ENCODE data around the gene TAF4. TPM values are rescaled to one million over a fixed set of nuclear protein-coding genes. Genes with fewer than 3 reads are reported as not detected.

The TAF4 gene
- polyA plus RNA-seq, 3 donors = 18.0 to 20.1 (median 18.3) TPM

DNA sequence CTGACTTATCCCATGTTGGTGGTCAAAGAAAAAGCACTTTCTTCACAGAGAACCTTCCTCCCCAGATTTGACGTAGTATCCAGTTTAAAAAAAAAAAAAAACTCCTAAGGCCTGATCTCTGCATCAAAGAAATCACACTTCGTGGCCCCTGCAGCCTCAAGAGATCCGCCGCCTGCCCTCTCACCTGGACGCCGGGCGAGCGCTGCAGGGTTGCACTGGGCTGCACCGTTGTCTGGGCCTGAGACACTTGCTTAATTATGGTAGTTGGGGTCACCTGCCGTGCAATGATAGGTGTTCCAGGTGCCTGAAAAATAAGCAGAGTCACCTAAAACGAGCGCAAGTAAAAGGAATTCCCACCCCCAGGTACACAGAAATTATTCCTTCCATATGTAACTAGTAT, 53.0 kb downstream of the TAF4 start:
- no peak for DNase-seq (ENCODE audit: extremely low read depth in 1 of 11, low read depth in 9 of 11, low spot score in 4 of 11)

DNA sequence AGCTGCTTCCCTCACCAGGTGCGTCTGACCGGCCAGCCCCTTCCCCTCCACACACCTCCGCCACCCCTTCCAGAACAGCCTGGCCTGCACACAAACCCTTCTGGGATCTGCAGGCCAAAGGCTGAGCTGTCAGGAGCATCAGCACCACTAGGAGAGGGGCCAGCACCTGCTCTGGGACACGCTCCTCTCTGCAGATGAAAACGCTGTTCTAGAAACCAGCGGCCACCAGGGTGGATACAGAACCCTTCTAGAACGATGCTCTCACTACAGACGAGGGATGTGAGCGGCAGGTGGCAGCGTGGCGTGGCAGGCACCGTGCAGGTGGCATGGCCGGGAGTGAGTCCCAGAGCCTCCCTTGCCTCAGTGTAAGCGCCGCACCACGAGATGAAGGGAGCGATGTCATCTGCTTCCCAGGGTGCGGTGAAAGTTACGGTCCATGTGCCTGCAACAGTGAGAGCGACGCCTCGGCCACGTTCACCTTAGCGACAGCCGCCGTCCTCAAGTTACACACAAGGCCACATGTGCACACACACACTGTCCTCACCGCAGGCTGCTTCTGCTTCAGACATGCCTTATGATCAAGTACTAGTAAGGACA, 53.6 kb downstream of the TAF4 start:
- no peak for DNase-seq (ENCODE audit: extremely low read depth in 1 of 11, low read depth in 9 of 11, low spot score in 4 of 11)

DNA sequence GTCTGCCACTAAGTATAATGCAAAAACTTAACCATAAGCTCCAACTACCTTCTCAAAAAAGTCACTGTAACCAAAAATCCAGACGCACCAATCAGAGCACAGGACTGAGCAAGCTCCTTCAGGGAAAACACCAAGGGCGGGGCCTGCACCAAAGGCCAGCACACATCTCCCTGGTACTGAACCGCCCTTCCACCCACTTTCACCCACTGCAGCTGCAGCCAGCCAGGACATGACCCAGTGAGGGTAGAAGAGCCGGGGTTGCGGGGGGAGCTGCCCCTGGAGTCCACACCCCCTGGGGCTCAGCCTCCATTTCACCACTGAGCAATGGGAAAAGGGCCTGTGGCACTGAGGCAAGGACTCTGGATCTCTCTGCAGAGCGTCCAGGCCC, 54.3 kb downstream of the TAF4 start:
- no peak for DNase-seq (ENCODE audit: extremely low read depth in 1 of 11, low read depth in 9 of 11, low spot score in 4 of 11)

DNA sequence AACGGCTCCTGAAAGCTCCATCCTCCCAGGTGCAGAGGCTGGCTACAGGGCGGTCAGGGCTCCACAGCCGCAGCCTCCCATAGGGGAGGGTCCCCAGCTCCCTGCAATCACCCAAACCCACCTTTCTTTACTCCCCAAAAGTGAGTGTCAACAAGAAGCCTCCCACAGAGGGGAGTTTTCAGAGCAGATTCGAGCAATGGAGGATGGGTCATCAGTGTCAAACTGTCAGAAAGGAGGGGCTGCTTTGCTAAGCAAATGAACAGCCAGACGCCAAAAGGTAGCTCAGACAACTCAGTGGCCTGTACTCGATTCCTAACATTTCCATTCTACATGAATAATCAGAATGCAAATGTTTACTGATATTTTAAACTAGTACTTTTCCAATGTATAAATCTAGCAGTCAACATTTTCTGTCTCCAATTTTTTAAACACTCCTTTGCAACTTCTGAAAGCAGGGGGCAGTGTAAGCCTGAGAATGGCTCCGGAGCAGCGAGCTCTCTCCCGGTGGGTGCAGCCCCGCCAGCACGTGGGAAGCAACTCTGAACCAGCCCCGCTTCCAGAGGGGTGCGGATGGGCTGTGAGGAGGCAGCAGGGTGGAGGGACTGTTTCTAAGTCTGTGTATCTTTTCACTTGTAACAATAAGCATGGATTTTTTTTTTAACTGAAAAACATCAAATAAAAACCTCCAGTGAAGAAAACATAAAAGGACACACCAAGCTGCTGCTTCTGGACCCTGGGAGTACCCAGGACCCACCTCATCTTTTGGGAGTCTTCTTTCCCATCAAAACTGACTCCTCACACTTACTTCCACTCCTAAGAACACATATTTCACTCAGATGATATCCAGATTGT, 54.9 kb downstream of the TAF4 start:
- peak in 2 of 11 donors; percentile 31 to 36 for DNase-seq (ENCODE audit: extremely low read depth in 1 of 11, low read depth in 9 of 11, low spot score in 4 of 11)

DNA sequence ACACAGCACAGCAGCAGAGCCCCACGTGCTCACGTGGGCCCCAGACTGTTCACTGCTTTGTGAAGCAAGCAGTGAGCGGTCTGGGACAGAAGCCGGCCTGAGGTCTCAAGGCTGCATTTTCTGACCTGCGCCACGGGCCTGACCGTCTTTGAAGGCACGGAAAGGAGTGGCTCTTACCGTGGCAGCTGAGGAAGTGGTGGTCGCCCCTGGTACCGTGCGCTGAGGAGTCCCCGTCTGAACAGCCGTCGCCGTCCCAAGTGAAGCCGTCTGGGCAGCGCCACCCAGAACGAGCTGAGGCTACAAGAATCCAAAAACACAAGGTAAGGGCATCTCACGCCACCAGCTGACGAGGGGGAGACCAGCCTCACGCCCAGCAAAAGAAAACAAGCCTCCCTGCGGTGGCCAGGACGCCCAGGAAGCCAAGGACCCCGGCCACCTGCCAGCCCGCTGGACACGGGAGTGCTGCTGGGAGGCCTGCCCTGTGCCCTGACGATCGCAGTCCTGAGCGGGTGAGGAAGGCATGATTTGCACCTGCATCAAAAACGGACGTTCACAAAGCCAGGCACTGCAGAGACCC, 55.7 kb downstream of the TAF4 start:
- no peak for DNase-seq (ENCODE audit: extremely low read depth in 1 of 11, low read depth in 9 of 11, low spot score in 4 of 11)

DNA sequence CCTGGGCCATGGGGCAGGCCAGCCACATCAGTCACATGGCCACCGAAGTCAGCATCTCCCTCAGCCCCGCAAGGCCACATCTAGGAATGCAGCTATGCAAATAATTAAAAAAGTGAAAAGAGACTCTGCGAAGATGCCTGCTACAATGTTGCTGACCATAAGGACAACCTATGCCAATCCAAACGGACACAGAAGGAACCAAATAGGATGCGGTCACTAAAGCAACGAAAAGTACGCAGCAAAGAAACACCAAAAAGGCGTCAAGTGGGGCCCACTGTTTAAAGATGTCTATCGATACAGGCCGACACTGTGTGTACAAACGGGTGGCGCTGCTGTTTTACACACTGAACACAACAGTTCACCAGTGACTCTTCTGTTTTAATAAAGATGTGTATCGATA, 56.4 kb downstream of the TAF4 start:
- DNase-seq (ENCODE audit: extremely low read depth in 1 of 11, low read depth in 9 of 11, low spot score in 4 of 11) = no peak

DNA sequence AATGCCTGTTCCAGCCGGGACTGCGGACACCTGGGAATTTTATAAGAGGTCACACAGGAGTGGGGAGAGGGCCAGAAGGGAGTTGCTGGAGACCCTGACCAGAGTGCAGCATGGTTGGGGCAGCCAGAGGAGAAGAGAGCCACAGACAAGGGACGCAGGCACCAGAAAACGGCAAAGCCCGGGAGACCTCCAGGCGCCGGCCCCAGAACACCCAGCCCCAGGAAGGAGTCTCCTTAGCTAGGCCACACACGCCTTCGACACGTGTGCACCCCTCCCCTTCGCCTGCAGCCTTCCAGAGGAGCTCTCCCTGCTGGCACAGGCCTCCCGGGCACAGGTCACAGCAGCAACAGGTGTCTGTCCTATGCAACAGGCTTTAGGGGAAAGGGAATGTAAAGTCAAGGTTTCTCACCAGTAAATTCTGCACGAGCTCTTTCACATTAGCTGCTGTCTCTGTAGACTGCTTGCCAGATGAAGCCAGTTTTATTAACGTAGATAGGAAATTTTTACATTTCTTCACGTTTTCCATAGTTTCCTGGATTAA, 57.0 kb downstream of the TAF4 start:
- no peak for DNase-seq (ENCODE audit: extremely low read depth in 1 of 11, low read depth in 9 of 11, low spot score in 4 of 11)

DNA sequence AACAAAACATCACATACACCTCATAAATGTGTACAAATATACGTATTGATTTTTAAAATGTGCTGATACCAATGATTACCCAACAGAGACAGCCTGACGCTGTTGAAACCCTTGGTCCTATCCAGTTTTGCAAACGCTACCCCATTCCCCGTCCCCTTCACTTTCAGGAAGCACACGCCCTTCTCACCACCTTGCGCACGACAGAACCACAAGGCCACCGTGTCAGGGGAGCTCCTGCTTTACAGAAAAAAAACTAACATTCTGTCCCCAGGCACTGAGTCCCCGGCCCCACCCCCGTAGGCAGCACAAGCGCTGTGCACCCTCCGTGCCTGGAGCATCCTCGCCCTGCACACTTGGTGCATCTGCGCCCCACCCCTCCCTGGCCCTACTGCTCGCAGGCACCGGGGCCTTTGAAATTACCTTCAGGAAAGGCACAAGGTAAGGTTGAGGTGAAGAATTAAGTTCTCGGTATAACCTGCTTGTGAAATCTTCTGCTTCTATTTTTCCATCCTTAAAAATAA, 58.5 kb downstream of the TAF4 start:
- DNase-seq (ENCODE audit: extremely low read depth in 1 of 11, low read depth in 9 of 11, low spot score in 4 of 11) = no peak

DNA sequence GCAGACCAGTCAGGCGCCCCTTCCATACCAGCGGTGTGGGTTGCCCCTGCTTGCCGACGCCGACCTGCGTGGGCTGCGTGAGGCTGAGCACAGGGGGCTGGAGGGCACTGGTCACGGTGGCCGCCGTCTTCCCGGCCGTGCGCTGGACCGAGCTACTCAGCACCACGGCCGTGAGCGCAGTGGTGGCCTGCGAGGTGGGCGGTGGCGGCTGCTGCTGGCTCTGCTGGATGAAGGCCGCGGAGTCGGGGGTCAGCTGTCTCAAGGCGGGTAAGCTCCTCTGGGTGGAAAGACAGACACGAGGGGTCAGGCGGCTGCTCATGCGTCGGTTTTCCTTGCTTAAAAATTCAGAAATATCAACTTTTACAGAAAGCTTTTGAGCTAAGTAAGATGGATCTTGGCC, 59.2 kb downstream of the TAF4 start:
- DNase-seq (ENCODE audit: extremely low read depth in 1 of 11, low read depth in 9 of 11, low spot score in 4 of 11) = no peak

DNA sequence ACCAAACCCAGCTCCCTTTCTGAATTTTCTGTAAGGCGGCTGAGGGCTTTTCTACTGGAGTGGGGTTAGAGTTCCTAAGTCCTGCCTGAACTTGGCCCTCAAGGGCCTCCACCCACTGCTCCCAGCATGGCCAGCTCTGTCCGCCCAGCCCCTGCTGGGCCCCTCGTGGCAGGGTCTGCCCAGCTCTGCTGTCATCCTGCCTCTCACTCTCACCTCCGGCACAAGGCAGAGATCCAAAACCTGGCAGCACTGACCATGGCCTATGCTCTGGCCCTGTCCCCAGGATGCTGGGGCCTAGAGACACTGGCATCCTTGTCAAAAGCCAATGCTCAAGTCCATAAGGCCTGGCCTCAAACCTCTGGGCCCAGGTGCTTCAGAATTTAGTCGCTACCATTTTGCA, 61.1 kb downstream of the TAF4 start:
- no peak for DNase-seq (ENCODE audit: extremely low read depth in 1 of 11, low read depth in 9 of 11, low spot score in 4 of 11)

DNA sequence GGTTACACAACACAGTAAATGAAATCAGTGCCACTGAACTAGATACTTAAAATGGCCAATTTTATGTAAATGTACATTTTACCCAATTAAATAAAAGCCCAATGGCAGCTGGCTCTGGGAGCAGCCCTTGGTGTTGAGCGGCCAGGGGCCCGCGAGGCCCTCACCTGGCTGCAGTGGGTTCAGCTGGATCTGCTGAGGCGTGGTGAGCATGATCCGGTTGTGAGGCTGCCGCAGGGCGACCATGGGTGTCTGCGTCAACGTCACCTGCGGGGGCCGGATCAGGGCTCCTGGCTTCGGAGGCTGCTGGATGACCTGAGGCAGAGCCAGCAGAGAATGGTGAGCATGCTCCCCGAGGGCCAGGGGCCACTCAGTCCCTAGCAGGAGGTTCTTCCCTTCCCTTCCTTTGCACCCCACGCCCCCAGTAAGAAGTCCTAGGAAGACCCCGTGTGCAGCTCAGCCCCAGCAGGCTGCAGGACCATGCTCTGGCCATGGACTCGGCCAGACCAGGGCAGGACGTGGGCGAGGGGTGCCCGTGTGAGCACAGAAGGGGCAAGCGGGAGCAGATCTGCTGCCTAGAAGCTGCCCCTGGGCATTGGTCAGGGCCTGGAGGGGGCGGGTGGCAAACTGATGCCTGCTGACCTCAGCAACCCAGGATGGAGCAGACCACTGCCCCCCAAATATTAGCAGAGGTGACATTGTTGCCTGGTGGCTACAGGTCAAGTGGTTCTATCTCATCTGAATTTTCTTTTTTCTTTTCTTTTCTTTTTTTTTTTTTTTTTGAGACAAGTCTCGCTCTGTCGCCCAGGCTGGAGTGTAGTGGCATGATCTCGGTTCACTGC, 61.9 kb downstream of the TAF4 start:
- no peak for DNase-seq (ENCODE audit: extremely low read depth in 1 of 11, low read depth in 9 of 11, low spot score in 4 of 11)

DNA sequence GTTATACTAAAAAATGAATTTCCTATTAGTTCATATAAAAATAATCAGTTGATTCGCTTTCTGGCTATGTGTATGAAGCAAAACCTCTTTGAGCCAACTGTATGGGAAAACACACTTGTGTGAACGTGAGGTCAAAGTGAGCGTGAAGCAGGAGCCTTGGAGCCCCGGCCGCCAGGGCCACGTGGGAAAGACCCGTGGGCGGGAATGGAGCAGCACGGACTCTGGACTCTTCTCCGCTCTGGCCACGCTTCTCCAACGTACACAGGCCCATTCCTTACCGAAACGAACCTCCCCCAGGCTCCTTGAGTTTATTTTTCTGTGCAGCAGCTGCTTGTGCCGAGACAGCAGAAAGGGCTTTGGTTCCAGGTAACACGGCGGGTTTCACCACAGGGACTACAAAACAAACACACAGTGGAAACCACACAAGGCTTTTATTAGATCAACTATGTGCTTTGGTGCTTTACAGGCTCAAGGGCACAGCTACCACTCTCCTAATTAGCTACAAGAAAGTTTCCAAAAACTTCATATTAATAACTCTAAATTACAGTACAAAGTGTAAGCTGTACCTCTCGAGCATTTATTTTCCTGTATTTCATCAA, 62.7 kb downstream of the TAF4 start:
- no peak for DNase-seq (ENCODE audit: extremely low read depth in 1 of 11, low read depth in 9 of 11, low spot score in 4 of 11)

DNA sequence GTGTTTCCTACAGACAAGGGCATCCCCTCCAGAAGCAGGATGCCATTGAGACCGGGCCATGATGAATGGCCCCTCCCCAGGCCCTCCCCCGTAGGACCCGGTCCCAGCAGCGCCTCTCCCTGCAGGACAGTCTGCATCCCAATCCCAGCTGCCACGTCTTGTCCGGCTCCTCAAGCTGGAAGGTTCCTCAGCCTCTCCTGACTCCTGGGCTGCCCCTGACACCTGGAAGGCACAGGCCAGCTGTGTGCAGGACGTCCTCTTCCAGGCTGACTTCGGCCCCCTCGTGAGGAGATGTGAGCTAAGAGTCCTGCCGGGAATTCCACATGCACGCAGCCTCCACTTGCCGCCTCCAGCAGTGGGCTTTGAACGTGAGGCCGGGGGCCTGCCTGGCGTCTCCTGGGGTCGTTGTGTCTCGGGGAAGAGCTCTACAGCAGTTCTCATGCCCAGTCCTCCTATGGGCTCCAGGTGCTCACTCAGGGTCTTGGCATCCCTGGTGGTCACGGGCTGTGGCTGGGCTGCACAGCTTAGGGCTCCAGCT, 64.4 kb downstream of the TAF4 start:
- DNase-seq (ENCODE audit: extremely low read depth in 1 of 11, low read depth in 9 of 11, low spot score in 4 of 11) = no peak

DNA sequence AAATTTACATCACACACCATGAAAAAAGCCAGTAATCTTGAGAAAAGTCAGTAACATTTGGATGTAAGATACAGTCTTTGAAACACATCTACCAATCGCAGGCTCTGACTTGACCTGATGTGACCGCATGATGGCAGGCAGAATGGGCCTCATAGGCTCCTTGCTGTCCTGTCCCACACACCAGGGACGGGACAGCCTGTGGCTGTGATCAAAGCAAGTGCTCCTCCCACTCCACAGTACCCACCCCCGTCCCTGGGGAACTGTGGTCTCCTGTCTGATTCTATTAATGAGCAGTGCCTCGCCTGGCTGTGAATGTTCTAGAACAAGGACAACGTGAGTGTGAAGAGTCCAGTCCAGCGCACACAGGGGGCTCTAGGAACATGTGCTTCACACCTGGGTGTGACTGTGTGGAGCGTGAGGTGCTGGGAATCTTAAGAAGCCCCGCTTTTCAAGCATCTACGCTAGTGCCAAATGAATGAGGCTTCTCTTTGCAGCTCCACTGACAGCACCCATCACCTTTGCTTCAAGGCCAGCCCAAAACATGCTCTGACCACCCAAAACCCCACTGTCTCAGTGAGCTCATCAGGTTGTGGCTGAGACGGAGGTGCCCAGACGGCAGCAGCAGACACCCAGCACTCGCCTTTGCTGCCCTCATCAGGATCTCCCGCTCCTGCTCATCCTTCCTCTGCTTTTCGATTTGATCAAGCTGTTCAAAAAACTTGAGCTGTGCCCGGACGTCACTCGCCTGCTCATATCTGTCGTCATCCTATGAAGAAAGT, 67.1 kb downstream of the TAF4 start:
- no peak for DNase-seq (ENCODE audit: extremely low read depth in 1 of 11, low read depth in 9 of 11, low spot score in 4 of 11)

DNA sequence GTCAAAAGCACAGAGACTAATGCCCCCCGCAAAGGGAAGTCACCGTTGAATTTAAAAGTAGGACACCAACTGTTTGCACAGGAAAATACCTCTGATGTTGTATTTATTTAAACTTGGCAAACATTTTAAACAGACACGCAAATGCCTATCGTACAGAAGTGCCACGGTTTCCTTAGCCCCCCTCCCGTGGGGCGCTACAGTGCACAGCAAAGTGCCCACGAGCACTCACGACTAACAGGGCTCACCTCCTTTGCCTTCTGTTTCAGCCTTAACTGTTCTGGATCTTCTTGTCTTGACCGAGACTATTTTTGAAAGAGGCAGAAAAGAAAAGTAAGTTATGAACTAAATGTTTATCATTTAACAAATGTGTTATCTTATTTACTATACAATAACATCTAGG, 67.8 kb downstream of the TAF4 start:
- no peak for DNase-seq (ENCODE audit: extremely low read depth in 1 of 11, low read depth in 9 of 11, low spot score in 4 of 11)

DNA sequence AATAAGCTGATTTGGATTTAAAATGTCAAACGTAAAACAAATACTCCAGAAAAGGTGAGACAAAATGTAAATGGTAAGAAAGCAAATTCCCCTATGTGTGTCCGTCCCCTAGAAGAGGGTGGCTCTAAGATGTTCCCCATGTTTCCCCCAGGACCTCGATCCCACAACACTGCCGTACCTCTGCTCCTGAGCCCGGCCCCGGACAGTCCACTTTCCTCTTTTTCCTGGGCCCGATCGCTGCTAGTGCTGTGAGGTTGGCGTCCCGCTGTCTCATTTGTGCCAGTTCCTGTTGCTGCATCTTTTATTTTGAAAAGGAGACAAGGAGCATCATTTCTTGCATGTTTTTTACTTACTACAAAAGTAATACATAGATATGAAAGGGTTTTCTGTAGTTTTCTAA, 68.3 kb downstream of the TAF4 start:
- DNase-seq (ENCODE audit: extremely low read depth in 1 of 11, low read depth in 9 of 11, low spot score in 4 of 11) = no peak

DNA sequence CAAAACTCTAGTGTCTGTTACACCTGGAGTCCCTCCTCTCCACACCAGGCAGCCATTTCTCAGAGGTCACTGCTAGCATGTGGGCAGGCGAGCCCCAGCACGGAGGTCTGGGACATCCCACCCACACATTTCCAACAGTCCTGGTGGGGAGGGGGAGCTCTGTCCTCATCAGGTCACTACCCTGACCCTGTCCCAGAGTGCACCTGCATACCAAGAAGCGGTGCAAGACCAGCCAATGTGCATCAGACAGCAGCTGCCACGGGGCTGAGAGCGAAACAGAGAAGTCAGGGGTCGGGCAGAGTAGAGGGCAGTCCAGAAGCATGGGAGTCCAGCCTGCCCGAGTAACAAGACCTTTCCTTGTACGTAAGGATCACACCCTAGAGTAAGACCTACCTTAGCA, 71.1 kb downstream of the TAF4 start:
- DNase-seq (ENCODE audit: extremely low read depth in 1 of 11, low read depth in 9 of 11, low spot score in 4 of 11) = no peak

DNA sequence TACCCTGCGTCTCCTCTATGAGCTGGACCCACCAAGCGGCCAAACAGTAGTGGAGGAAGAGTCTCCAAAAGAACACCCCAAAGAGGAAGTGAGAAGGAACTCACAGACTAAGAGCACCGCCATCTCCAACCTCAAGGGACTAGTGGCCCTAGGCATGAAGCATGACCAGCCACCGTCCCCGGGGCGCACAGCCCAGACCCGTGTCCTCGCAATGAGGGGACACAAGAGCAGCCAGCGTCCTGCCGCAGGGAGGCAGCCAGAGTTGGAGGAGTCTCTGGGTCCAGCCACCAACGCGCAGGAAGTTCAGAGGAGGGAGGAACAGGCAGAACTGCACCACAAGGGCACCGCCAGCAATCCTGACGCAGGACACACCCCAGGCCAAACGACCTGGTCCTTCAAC, 72.6 kb downstream of the TAF4 start:
- no peak for DNase-seq (ENCODE audit: extremely low read depth in 1 of 11, low read depth in 9 of 11, low spot score in 4 of 11)
